Astrocyte (in vitro differentiated cells and primary cell): ENCODE measurements around the gene ZNRF1. TPM values are rescaled to one million over a fixed set of nuclear protein-coding genes. Genes with fewer than 3 reads are reported as not detected.
"Not testable (repeated sequence)": the region's sequence is repeated elsewhere in the genome, so short reads cannot be mapped to it uniquely, and the experiment has no call there.

Experiments used
- DNase-seq: peaks from one replicate; pipeline ENCODE4 v3.0.0-alpha.2; 2010; ENCODE audit warnings: low read depth
- FAIRE-seq: peaks from 2 replicates; lab custom pipeline; 2011; peaks lifted over from hg19 to GRCh38; lab: Jason Lieb, UNC
- H2AFZ ChIP-seq: 2 replicates; pipeline ENCODE4 v1.6.0; 2012; ENCODE audit warnings: low read depth, low read length, inconsistent platforms
- H3K27ac ChIP-seq: 2 replicates; pipeline ENCODE4 v1.5.1; 2011; ENCODE audit warnings: low read depth, low read length, inconsistent platforms
- H3K27me3 ChIP-seq: 2 replicates; pipeline ENCODE4 v1.6.0; 2011; ENCODE audit warnings: low read length, inconsistent platforms; ENCODE audit not compliant: insufficient read depth
- H3K36me3 ChIP-seq: 2 replicates; pipeline ENCODE4 v1.5.1; 2011; ENCODE audit warnings: low read length, inconsistent platforms; ENCODE audit not compliant: insufficient read depth
- H3K4me1 ChIP-seq: 2 replicates; pipeline ENCODE4 v1.5.1; 2011; ENCODE audit warnings: low read length, inconsistent platforms; ENCODE audit not compliant: insufficient read depth
- H3K4me2 ChIP-seq: 2 replicates; pipeline ENCODE4 v1.6.0; 2012; ENCODE audit warnings: low read length, inconsistent platforms
- H3K4me3 ChIP-seq: 2 replicates; pipeline ENCODE4 v1.5.1; 2011; ENCODE audit warnings: low read depth, mild to moderate bottlenecking, low read length, inconsistent platforms; ENCODE audit not compliant: insufficient read depth
- H3K79me2 ChIP-seq: 2 replicates; pipeline ENCODE4 v1.6.0; 2012; ENCODE audit warnings: mild to moderate bottlenecking, low read length, inconsistent platforms; ENCODE audit not compliant: insufficient read depth
- H3K9ac ChIP-seq: 2 replicates; pipeline ENCODE4 v1.6.0; 2012; ENCODE audit warnings: mild to moderate bottlenecking, low read length, inconsistent platforms
- H3K9me3 ChIP-seq: 2 replicates; pipeline ENCODE4 v1.5.1; 2012; ENCODE audit warnings: low read depth, mild to moderate bottlenecking, low read length, inconsistent platforms; ENCODE audit not compliant: insufficient read depth
- H4K20me1 ChIP-seq: 2 replicates; pipeline ENCODE4 v1.6.0; 2012; ENCODE audit warnings: low read length, inconsistent platforms; ENCODE audit not compliant: insufficient read depth
- H3K27ac Mint-ChIP-seq: one replicate; pipeline ENCODE4 v1.8.0; 2021; ENCODE audit warnings: mild to moderate bottlenecking, mixed read lengths; ENCODE audit not compliant: unreplicated experiment
- H3K27me3 Mint-ChIP-seq: one replicate; pipeline ENCODE4 v1.8.0; 2021; ENCODE audit warnings: low read depth, mixed read lengths; ENCODE audit not compliant: unreplicated experiment
- H3K36me3 Mint-ChIP-seq: one replicate; pipeline ENCODE4 v1.8.0; 2021; ENCODE audit warnings: low read depth, mixed read lengths; ENCODE audit not compliant: unreplicated experiment
- H3K4me1 Mint-ChIP-seq: one replicate; pipeline ENCODE4 v1.8.0; 2021; ENCODE audit warnings: low read depth, mixed read lengths; ENCODE audit not compliant: unreplicated experiment
- H3K4me3 Mint-ChIP-seq: one replicate; pipeline ENCODE4 v1.8.0; 2021; ENCODE audit warnings: mild to moderate bottlenecking, moderate library complexity, mixed read lengths; ENCODE audit not compliant: unreplicated experiment
- H3K9me3 Mint-ChIP-seq: one replicate; pipeline ENCODE4 v1.8.0; 2021; ENCODE audit warnings: mild to moderate bottlenecking, mixed read lengths; ENCODE audit not compliant: unreplicated experiment
- EZH2 ChIP-seq: IDR thresholded peaks from 2 replicates; pipeline ENCODE4 v1.6.1; 2012; ENCODE audit warnings: mild to moderate bottlenecking, low read length, inconsistent platforms; ENCODE audit not compliant: insufficient read depth
- total RNA-seq: library from RNA; stranded (reverse); gene quantifications from 2 replicates; pipeline ENCODE4 v1.2.1, GENCODE V29; 2021
- TF ChIP-seq, protein P1 (sequence below): IDR thresholded peaks from 2 replicates; pipeline ENCODE4 v1.5.1; 2011; ENCODE audit warnings: low read depth, mild to moderate bottlenecking, inconsistent platforms, low read length, moderate library complexity; ENCODE audit not compliant: insufficient read depth

The ZNRF1 gene
- total RNA-seq, 1 donor from 2014 or later: 21.9 TPM

DNA sequence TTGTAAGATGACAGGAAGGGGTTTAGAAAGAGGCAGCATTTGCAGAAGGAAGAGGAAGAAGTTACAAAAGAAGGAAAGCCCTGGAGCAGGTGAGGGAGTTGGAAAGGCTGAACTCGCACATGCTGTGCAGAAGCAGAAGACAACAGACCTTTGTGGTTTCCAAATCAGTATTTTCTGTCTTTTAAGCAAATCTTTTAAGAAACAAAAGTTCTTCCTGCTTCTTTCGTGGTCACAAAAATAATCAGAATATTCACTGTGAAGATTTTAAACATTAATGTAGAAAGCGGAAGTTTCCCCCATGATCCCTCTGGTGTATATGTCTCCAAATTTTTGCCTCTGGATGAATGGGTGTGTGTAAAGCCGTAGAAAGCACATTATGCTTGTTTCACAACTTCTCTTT is 25.8 kb downstream of the ZNRF1 start:
- no peak overlapping the region for H3K9ac ChIP-seq
- FAIRE-seq: no peak
- H3K4me3 ChIP-seq: no peak overlapping the region
- H3K4me1 Mint-ChIP-seq: peaks cover 11% of the 10 kb centered on the region
- no peak for TF ChIP-seq EZH2
- TF ChIP-seq, protein P1, sequence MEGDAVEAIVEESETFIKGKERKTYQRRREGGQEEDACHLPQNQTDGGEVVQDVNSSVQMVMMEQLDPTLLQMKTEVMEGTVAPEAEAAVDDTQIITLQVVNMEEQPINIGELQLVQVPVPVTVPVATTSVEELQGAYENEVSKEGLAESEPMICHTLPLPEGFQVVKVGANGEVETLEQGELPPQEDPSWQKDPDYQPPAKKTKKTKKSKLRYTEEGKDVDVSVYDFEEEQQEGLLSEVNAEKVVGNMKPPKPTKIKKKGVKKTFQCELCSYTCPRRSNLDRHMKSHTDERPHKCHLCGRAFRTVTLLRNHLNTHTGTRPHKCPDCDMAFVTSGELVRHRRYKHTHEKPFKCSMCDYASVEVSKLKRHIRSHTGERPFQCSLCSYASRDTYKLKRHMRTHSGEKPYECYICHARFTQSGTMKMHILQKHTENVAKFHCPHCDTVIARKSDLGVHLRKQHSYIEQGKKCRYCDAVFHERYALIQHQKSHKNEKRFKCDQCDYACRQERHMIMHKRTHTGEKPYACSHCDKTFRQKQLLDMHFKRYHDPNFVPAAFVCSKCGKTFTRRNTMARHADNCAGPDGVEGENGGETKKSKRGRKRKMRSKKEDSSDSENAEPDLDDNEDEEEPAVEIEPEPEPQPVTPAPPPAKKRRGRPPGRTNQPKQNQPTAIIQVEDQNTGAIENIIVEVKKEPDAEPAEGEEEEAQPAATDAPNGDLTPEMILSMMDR: no peak
- H3K36me3 ChIP-seq: no peaks in the 10 kb centered on the region
- no peak overlapping the region for H3K27ac ChIP-seq
- peaks cover 19% of the 10 kb centered on the region for H3K4me1 ChIP-seq
- no peak overlapping the region for H2AFZ ChIP-seq
- no peak overlapping the region for H3K27ac Mint-ChIP-seq
- H3K27me3 ChIP-seq: no peaks in the 10 kb centered on the region
- peaks cover 6% of the 10 kb centered on the region for H3K36me3 Mint-ChIP-seq
- H3K9me3 ChIP-seq: peaks cover 4% of the 10 kb centered on the region
- DNase-seq: no peak
- H3K9me3 Mint-ChIP-seq: peaks cover 8% of the 10 kb centered on the region
- H4K20me1 ChIP-seq: peaks cover 24% of the 10 kb centered on the region
- H3K4me3 Mint-ChIP-seq: no peak overlapping the region
- H3K27me3 Mint-ChIP-seq: no peaks in the 10 kb centered on the region
- H3K4me2 ChIP-seq: no peak overlapping the region
- peaks cover 82% of the 10 kb centered on the region for H3K79me2 ChIP-seq

DNA sequence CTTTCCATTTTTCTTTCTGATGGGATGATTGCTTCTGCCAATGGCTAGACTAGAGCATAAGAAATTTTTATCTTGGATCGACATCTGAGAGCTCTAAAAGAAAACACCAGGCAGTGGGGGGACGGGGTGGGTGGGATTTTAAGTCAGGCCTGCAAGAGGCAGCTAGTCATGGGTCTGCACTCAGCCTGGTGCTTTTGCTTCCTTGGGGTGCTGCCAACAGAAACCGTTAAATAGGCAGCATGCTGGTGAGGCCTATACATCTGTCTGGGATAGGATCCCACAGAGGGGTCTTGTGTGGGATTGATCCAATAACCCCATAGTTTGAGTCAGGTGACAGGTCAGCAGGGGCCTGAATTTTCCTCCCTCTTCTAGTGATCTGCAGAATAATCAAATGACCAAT is 26.9 kb downstream of the ZNRF1 start:
- H3K4me2 ChIP-seq: no peak overlapping the region

DNA sequence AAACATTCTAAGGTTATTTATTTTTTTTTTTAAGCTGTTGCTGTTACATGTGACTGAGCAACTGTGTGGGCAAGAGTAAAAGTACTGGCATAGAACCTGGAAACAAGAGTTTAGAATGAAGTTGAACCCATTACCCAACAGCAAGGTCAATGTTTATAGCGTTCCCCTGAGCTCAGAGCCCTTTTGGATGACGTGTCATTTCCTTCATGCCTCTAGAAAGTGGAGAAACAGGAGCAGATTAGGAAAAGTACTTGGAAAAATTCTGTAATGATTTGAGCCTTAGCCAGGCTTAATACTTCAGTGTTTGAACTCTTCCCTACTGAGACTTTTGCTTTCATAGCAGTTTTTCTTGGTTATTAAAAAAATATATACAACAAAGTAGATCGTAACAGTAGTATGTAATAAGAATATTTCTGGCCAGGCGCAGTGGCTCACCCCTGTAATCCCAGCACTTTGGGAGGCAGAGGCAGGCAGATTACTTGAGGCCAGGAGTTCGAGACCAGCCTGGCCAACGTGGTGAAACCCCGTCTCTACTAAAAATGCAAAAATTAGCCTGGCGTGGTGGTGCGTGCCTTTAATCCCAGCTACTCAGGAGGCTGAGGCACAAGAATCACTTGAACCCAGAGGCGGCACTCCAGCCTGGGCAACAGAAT is 27.5 kb downstream of the ZNRF1 start:
- H3K4me1 Mint-ChIP-seq: peaks cover 16% of the 10 kb centered on the region
- not testable (repeated sequence) for FAIRE-seq, H3K36me3 Mint-ChIP-seq, H3K4me3 Mint-ChIP-seq, H3K4me3 ChIP-seq, H3K4me2 ChIP-seq, H3K9ac ChIP-seq, H3K9me3 ChIP-seq, H3K36me3 ChIP-seq, H3K27ac Mint-ChIP-seq, H2AFZ ChIP-seq, H3K9me3 Mint-ChIP-seq, H3K27me3 Mint-ChIP-seq, H3K27me3 ChIP-seq
- Histone ChIP-seq H3K27ac (peak overlapping the region; percentile 45), H3K79me2 (peaks cover 76% of the 10 kb centered on the region), H4K20me1 (peaks cover 31% of the 10 kb centered on the region), H3K4me1 (peaks cover 19% of the 10 kb centered on the region)
- DNase-seq: peak; percentile 88

More for the DNA sequence above, 26.9 kb downstream of the ZNRF1 start:
- TF ChIP-seq EZH2: no peak
- TF ChIP-seq, protein P1: no peak
- DNase-seq (peak; percentile 38), FAIRE-seq (no peak)
- Histone ChIP-seq H3K36me3 (no peaks in the 10 kb centered on the region), H3K4me1 (peaks cover 19% of the 10 kb centered on the region), H3K4me3 (no peak overlapping the region), H2AFZ (no peak overlapping the region), H3K9me3 (peaks cover 4% of the 10 kb centered on the region), H3K9ac (no peak overlapping the region), H3K79me2 (peaks cover 76% of the 10 kb centered on the region), H3K27ac (peak overlapping the region; percentile 45), H3K27me3 (no peaks in the 10 kb centered on the region), H4K20me1 (peaks cover 30% of the 10 kb centered on the region)
- peaks cover 6% of the 10 kb centered on the region for H3K36me3 Mint-ChIP-seq
- peaks cover 16% of the 10 kb centered on the region for H3K4me1 Mint-ChIP-seq
- H3K27ac Mint-ChIP-seq: no peak overlapping the region
- H3K27me3 Mint-ChIP-seq: no peaks in the 10 kb centered on the region
- H3K4me3 Mint-ChIP-seq: no peak overlapping the region
- peaks cover 8% of the 10 kb centered on the region for H3K9me3 Mint-ChIP-seq
